ENCODE data around the gene CD101. TPM values are rescaled to one million over a fixed set of nuclear protein-coding genes. Genes with fewer than 3 reads are reported as not detected.

The CD101 gene
- polyA plus RNA-seq, 3 donors = 27.2 to 101 (median 54.7) TPM

- H3K27ac ChIP-seq (ENCODE audit: low read depth in 1 of 2, low read length in 2 of 2) = no peak overlapping the region
- peaks cover 0 to 3% (median 2%) of the 10 kb centered on the region in 3 donors for H3K27me3 Mint-ChIP-seq (ENCODE audit: low read depth in 3 of 3)
- no peak overlapping the region for H3K4me3 ChIP-seq (replicated peaks in 1 of 3; ENCODE audit: low read depth in 2 of 3, low read length in 3 of 3)
- peaks cover 6% of the 10 kb centered on the region for H3K4me1 Mint-ChIP-seq
- no peaks in the 10 kb centered on the region for H3K9me3 Mint-ChIP-seq
- H3K9ac ChIP-seq (ENCODE audit: insufficient read depth, low read length, poor library complexity, severe bottlenecking) = no peak overlapping the region
- H3K4me3 Mint-ChIP-seq = no peak overlapping the region
- no peaks in the 10 kb centered on the region for H3K9me3 ChIP-seq (replicated peaks in 1 of 2; ENCODE audit: control insufficient read depth in 1 of 2, insufficient read depth in 1 of 2, low read length in 2 of 2)
- H3K36me3 ChIP-seq (replicated peaks in 1 of 2; ENCODE audit: control insufficient read depth in 1 of 2, insufficient read depth in 2 of 2, low read length in 2 of 2) = peaks cover 7 to 69% of the 10 kb centered on the region in 2 donors
- no peak for DNase-seq
- H3K4me1 ChIP-seq (ENCODE audit: control insufficient read depth in 1 of 2, insufficient read depth in 2 of 2, low read length in 2 of 2) = peaks cover 0 to 6% of the 10 kb centered on the region in 2 donors
- no peaks in the 10 kb centered on the region for H3K27me3 ChIP-seq (ENCODE audit: control insufficient read depth in 2 of 2, insufficient read depth in 2 of 2, low read length in 2 of 2)
- H4K20me1 ChIP-seq (ENCODE audit: insufficient read depth, low read length) = no peaks in the 10 kb centered on the region
- no peak overlapping the region for H3K27ac Mint-ChIP-seq
- TF ChIP-seq, protein P1, sequence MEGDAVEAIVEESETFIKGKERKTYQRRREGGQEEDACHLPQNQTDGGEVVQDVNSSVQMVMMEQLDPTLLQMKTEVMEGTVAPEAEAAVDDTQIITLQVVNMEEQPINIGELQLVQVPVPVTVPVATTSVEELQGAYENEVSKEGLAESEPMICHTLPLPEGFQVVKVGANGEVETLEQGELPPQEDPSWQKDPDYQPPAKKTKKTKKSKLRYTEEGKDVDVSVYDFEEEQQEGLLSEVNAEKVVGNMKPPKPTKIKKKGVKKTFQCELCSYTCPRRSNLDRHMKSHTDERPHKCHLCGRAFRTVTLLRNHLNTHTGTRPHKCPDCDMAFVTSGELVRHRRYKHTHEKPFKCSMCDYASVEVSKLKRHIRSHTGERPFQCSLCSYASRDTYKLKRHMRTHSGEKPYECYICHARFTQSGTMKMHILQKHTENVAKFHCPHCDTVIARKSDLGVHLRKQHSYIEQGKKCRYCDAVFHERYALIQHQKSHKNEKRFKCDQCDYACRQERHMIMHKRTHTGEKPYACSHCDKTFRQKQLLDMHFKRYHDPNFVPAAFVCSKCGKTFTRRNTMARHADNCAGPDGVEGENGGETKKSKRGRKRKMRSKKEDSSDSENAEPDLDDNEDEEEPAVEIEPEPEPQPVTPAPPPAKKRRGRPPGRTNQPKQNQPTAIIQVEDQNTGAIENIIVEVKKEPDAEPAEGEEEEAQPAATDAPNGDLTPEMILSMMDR (IDR thresholded peaks at IDR 0.05) = no peak
- H3K4me2 ChIP-seq (replicated peaks; ENCODE audit: extremely low read depth, low read length, poor library complexity, severe bottlenecking) = no peak overlapping the region
- H3K36me3 Mint-ChIP-seq = peaks cover 76 to 77% of the 10 kb centered on the region in 2 donors
- 93% methylated on average over 3 of the region's 7 CpGs for WGBS (ENCODE audit: insufficient coverage)
- no peaks in the 10 kb centered on the region for H3K79me2 ChIP-seq (ENCODE audit: insufficient read depth, low read length)
- intact Hi-C loops (cut with micrococcal nuclease) = no loop called here
- no peak overlapping the region for H2AFZ ChIP-seq (ENCODE audit: insufficient read depth, low read depth, low read length, poor library complexity, severe bottlenecking)
Observed at GRCh38 chr1:117034791-117035290, 33.3 kb downstream of the CD101 start.

- Histone ChIP-seq H2AFZ (ENCODE audit: insufficient read depth, low read depth, low read length, poor library complexity, severe bottlenecking) (no peak overlapping the region), H4K20me1 (ENCODE audit: insufficient read depth, low read length) (no peaks in the 10 kb centered on the region), H3K4me2 (replicated peaks; ENCODE audit: extremely low read depth, low read length, poor library complexity, severe bottlenecking) (no peak overlapping the region), H3K27ac (ENCODE audit: low read depth in 1 of 2, low read length in 2 of 2) (no peak overlapping the region), H3K27me3 (ENCODE audit: control insufficient read depth in 2 of 2, insufficient read depth in 2 of 2, low read length in 2 of 2) (no peaks in the 10 kb centered on the region), H3K79me2 (ENCODE audit: insufficient read depth, low read length) (no peaks in the 10 kb centered on the region), H3K4me3 (replicated peaks in 1 of 3; ENCODE audit: low read depth in 2 of 3, low read length in 3 of 3) (no peak overlapping the region), H3K9ac (ENCODE audit: insufficient read depth, low read length, poor library complexity, severe bottlenecking) (no peak overlapping the region), H3K36me3 (replicated peaks in 1 of 2; ENCODE audit: control insufficient read depth in 1 of 2, insufficient read depth in 2 of 2, low read length in 2 of 2) (peaks cover 7 to 61% of the 10 kb centered on the region in 2 donors), H3K4me1 (ENCODE audit: control insufficient read depth in 1 of 2, insufficient read depth in 2 of 2, low read length in 2 of 2) (peaks cover 0 to 6% of the 10 kb centered on the region in 2 donors), H3K9me3 (replicated peaks in 1 of 2; ENCODE audit: control insufficient read depth in 1 of 2, insufficient read depth in 1 of 2, low read length in 2 of 2) (no peaks in the 10 kb centered on the region)
- H3K4me3 Mint-ChIP-seq = no peak overlapping the region
- WGBS (ENCODE audit: insufficient coverage) = 68% methylated on average over 6 of the region's 6 CpGs
- H3K4me1 Mint-ChIP-seq = peaks cover 7% of the 10 kb centered on the region
- no peak for DNase-seq
- H3K36me3 Mint-ChIP-seq = peaks cover 66 to 68% of the 10 kb centered on the region in 2 donors
- H3K27ac Mint-ChIP-seq = peak overlapping the region in 2 of 7 donors; percentile 30 to 47
- intact Hi-C loops (cut with micrococcal nuclease) = no loop called here
- TF ChIP-seq, protein P1 (IDR thresholded peaks at IDR 0.05) = no peak
- peaks cover 0 to 3% (median 2%) of the 10 kb centered on the region in 3 donors for H3K27me3 Mint-ChIP-seq (ENCODE audit: low read depth in 3 of 3)
- H3K9me3 Mint-ChIP-seq = no peaks in the 10 kb centered on the region
Observed at GRCh38 chr1:117036018-117036461, 34.5 kb downstream of the CD101 start.

Data from CD14-positive monocyte (primary cell).